ENCODE data around the gene GMPR2. TPM values are rescaled to one million over a fixed set of nuclear protein-coding genes. Genes with fewer than 3 reads are reported as not detected.

The GMPR2 gene
- total and polyA plus RNA-seq, 2 of the 13 experiments (the other 11 are each of a cell fraction or from before 2014, with no cell fraction given) = 210 to 273 TPM

DNA sequence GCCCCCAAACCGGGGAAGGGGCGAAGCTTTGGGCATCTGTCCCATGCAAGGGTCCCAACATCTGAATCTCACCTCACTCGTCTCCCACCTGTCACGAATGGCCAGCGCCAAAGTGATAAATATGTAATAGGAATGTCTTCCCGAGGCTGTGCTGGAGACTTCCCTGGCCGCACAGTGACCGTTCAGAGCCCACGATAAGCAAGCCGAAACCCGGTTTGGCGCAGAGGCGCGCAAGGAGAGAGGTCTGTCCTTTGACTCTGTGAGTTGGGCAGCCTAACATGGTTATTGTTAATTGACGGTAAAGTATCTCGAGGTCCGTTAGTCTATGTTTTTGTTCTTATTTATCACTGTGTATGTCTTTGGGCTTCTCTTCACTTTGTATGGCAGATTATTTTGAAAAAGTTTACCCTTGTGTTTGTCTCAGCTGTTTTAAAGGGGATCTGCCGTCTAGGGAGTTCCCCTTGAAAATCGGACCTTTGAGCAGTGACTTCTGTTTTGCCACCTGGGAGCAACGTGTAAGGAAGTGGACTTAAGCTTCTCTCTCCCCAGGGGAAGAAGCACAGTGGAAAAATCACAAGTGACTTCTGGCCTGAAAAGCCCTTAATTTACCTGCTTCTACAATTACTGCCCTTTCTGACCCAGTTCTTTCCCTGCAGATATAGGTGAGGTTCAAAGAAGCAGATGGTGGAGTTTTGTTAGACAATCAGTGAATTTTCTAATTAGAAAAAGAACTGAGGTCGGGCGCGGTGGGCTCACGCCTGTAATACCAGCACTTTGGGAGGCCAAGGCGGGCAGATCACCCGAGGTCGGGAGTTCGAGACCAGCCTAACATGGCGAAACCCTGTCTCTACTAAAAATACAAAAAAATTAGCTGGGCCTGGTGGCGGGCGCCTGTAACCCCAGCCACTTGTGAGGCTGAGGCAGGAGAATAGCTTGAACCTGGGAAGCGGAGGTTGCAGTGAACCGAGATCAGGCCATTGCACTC, 36.4 kb upstream of the GMPR2 start (continued):
- TF ChIP-seq TSC22D2 (CRISPR knock-in tag; IDR thresholded peaks at IDR 0.05; ENCODE audit: borderline replicate concordance) (no peak), ESRRA (CRISPR knock-in tag; IDR thresholded peaks at IDR 0.05; ENCODE audit: low read depth) (0 out of 2 replicates have a peak, but pooled peaks have one; percentile 19), SAP130 (CRISPR knock-in tag; IDR thresholded peaks at IDR 0.05; ENCODE audit: low read depth) (peak; percentile 48; the same call in 1 of the 2 replicates), PRPF4 (IDR thresholded peaks at IDR 0.05; ENCODE audit: low read depth, low read length, poor library complexity, severe bottlenecking) (peak; percentile 73), NBN (conservative IDR thresholded peaks at IDR 0.05) (no peak), ZNF547 (CRISPR knock-in tag; IDR thresholded peaks at IDR 0.05) (no peak), SETDB1 (CRISPR knock-in tag; IDR thresholded peaks at IDR 0.05; ENCODE audit: borderline replicate concordance) (no peak), HOXD1 (CRISPR knock-in tag; IDR thresholded peaks at IDR 0.05) (0 out of 2 replicates have a peak, but pooled peaks have one; percentile 13), MIER3 (CRISPR knock-in tag; IDR thresholded peaks at IDR 0.05; ENCODE audit: borderline replicate concordance) (no peak), NRL (CRISPR knock-in tag; IDR thresholded peaks at IDR 0.05; ENCODE audit: borderline replicate concordance) (no peak)
- TF ChIP-seq, protein P1, sequence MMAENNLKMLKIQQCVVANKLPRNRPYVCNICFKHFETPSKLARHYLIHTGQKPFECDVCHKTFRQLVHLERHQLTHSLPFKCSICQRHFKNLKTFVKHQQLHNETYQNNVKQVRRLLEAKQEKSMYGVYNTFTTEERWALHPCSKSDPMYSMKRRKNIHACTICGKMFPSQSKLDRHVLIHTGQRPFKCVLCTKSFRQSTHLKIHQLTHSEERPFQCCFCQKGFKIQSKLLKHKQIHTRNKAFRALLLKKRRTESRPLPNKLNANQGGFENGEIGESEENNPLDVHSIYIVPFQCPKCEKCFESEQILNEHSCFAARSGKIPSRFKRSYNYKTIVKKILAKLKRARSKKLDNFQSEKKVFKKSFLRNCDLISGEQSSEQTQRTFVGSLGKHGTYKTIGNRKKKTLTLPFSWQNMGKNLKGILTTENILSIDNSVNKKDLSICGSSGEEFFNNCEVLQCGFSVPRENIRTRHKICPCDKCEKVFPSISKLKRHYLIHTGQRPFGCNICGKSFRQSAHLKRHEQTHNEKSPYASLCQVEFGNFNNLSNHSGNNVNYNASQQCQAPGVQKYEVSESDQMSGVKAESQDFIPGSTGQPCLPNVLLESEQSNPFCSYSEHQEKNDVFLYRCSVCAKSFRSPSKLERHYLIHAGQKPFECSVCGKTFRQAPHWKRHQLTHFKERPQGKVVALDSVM (CRISPR knock-in tag; IDR thresholded peaks at IDR 0.05) = no peak
- TF ChIP-seq, protein P2, sequence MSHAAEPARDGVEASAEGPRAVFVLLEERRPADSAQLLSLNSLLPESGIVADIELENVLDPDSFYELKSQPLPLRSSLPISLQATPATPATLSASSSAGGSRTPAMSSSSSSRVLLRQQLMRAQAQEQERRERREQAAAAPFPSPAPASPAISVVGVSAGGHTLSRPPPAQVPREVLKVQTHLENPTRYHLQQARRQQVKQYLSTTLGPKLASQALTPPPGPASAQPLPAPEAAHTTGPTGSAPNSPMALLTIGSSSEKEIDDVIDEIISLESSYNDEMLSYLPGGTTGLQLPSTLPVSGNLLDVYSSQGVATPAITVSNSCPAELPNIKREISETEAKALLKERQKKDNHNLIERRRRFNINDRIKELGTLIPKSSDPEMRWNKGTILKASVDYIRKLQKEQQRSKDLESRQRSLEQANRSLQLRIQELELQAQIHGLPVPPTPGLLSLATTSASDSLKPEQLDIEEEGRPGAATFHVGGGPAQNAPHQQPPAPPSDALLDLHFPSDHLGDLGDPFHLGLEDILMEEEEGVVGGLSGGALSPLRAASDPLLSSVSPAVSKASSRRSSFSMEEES (CRISPR knock-in tag; IDR thresholded peaks at IDR 0.05) = no peak
- TF ChIP-seq, protein P3, sequence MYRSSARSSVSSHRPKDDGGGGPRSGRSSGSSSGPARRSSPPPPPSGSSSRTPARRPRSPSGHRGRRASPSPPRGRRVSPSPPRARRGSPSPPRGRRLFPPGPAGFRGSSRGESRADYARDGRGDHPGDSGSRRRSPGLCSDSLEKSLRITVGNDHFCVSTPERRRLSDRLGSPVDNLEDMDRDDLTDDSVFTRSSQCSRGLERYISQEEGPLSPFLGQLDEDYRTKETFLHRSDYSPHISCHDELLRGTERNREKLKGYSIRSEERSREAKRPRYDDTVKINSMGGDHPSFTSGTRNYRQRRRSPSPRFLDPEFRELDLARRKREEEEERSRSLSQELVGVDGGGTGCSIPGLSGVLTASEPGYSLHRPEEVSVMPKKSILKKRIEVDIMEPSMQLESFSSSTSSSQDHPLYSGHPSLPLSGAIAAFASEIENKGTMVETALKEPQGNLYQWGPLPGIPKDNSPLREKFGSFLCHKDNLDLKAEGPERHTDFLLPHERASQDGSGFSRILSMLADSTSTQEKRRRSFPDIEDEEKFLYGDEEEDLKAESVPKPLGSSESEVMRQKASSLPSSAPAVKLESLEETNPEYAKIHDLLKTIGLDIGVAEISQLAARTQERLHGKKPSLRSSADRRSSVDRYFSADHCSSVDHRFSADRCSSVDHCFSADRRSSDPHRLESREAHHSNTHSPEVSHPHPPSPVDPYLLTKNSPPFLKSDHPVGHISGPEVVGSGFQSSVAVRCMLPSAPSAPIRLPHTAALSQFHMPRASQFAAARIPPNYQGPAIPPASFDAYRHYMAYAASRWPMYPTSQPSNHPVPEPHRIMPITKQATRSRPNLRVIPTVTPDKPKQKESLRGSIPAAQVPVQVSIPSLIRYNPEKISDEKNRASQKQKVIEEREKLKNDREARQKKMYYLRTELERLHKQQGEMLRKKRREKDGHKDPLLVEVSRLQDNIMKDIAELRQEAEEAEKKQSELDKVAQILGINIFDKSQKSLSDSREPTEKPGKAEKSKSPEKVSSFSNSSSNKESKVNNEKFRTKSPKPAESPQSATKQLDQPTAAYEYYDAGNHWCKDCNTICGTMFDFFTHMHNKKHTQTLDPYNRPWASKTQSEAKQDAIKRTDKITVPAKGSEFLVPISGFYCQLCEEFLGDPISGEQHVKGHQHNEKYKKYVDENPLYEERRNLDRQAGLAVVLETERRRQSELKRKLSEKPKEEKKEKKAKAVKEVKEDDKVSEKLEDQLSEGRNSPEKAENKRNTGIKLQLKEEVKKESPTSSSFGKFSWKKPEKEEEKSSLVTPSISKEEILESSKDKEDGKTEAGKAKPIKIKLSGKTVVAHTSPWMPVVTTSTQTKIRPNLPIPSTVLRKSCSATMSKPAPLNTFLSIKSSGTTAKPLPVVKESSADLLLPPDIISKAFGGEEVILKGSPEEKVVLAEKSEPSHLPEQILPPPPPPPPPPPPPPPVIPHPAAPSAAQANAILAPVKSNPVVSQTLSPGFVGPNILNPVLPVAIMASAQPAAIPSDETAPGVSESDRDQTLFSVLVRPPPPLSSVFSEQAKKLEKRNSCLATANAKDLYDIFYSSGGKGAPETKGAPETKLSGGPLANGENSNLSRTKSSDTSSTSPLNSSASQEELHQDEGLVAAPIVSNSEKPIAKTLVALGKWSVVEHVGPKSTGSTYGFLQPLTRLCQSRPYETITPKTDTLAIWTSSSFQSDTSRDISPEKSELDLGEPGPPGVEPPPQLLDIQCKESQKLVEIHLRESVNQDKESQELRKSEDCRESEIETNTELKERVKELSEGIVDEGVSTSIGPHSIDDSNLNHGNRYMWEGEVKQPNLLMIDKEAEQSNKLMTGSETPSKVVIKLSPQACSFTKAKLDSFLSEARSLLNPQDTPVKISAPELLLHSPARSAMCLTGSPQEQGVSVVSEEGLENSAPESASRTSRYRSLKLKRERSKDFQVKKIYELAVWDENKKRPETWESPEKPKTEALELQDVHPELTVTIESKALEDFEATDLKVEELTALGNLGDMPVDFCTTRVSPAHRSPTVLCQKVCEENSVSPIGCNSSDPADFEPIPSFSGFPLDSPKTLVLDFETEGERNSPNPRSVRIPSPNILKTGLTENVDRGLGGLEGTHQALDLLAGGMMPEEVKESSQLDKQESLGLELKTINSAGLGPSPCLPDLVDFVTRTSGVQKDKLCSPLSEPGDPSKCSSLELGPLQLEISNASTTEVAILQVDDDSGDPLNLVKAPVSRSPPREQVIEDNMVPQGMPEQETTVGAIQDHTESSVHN (CRISPR knock-in tag; IDR thresholded peaks at IDR 0.05) = 0 out of 2 replicates have a peak, but pooled peaks have one; percentile 13
- TF ChIP-seq, protein P4, sequence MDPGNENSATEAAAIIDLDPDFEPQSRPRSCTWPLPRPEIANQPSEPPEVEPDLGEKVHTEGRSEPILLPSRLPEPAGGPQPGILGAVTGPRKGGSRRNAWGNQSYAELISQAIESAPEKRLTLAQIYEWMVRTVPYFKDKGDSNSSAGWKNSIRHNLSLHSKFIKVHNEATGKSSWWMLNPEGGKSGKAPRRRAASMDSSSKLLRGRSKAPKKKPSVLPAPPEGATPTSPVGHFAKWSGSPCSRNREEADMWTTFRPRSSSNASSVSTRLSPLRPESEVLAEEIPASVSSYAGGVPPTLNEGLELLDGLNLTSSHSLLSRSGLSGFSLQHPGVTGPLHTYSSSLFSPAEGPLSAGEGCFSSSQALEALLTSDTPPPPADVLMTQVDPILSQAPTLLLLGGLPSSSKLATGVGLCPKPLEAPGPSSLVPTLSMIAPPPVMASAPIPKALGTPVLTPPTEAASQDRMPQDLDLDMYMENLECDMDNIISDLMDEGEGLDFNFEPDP (CRISPR knock-in tag; conservative IDR thresholded peaks at IDR 0.05) = peak; percentile 95; the same call in 1 of the 2 replicates
